GM12878 (cell line): Measurements from ENCODE around the gene NADSYN1. TPM values are rescaled to one million over a fixed set of nuclear protein-coding genes. Genes with fewer than 3 reads are reported as not detected.

ENCODE experiments used
- ATAC-seq: fragments of 200-7000 bp; cut with Tn5 transposase; 3 replicates; pipeline ENCODE4 v1.9.1; 2020; ENCODE audit warnings: mild to moderate bottlenecking, moderate library complexity
- BruUV-seq: library from RNA; stranded (reverse); fragments of 400-500 nt; replicated peaks from 2 replicates; lab custom pipeline; 2021; lab: Mats Ljungman, UMichigan
- CTCF ChIA-PET: fragments of 300-600 bp; sonication (Branson Sonifier 250); formaldehyde crosslinking; extraction: SDS; loops from one replicate; lab custom pipeline; 2021; ENCODE audit warnings: inconsistent platforms; lab: Yijun Ruan, JAX
- POLR2A ChIA-PET: fragments of 350-600 bp; formaldehyde crosslinking; extraction: SDS; loops from one replicate; lab custom pipeline; 2021; ENCODE audit warnings: inconsistent platforms; lab: Charles Lee
- RAD21 ChIA-PET: fragments of 300-600 bp; sonication (Branson Sonifier 250); formaldehyde crosslinking; loops from one replicate; lab custom pipeline; 2023; ENCODE audit warnings: antibody characterized with exemption; ENCODE audit not compliant: unreplicated experiment; lab: Charles Lee
- SMC1A ChIA-PET: fragments of 300-600 bp; sonication (Branson Sonifier 250); formaldehyde crosslinking; loops from one replicate; lab custom pipeline; 2023; ENCODE audit not compliant: unreplicated experiment, uncharacterized antibody; lab: Charles Lee
- DNase-seq: peaks from one replicate; pipeline ENCODE4 v3.0.0-alpha.2; 2011; ENCODE audit warnings: low read depth, low spot score
- FAIRE-seq: peaks from 3 replicates; lab custom pipeline; 2011; peaks lifted over from hg19 to GRCh38; lab: Jason Lieb, UNC
- H2AFZ ChIP-seq: 2 replicates; pipeline ENCODE4 v1.6.0; 2011; ENCODE audit warnings: low read depth, low read length, control low read depth; ENCODE audit not compliant: control insufficient read depth
- H3K27ac ChIP-seq: 2 replicates; pipeline ENCODE4 v1.5.1; 2011; ENCODE audit warnings: control low read depth; ENCODE audit not compliant: control insufficient read depth, insufficient read depth
- H3K27me3 ChIP-seq, 2 experiments: replicated peaks in 1 of 2; 2 replicates each; pipeline versions ENCODE4 v1.6.0 to v1.6.1; 2011; ENCODE audit warnings: low read length in 1 of 2; ENCODE audit not compliant: control insufficient read depth in 2 of 2, insufficient read depth in 2 of 2
- H3K36me3 ChIP-seq, 2 experiments: 2 replicates each; pipeline ENCODE4 v1.5.1; 2011; ENCODE audit warnings: low read length in 1 of 2; ENCODE audit not compliant: control insufficient read depth in 2 of 2, insufficient read depth in 2 of 2
- H3K4me1 ChIP-seq: 2 replicates; pipeline ENCODE4 v1.6.1; 2011; ENCODE audit warnings: mild to moderate bottlenecking, low read length, moderate library complexity, mixed read lengths; ENCODE audit not compliant: control insufficient read depth, insufficient read depth
- H3K4me2 ChIP-seq: 2 replicates; pipeline ENCODE4 v1.6.0; 2011; ENCODE audit warnings: control low read depth; ENCODE audit not compliant: control insufficient read depth, insufficient read depth
- H3K4me3 ChIP-seq: fragments of 200-600 bp; sonication (generic); 2 replicates; pipeline ENCODE4 v1.5.1; 2016
- H3K79me2 ChIP-seq: 2 replicates; pipeline ENCODE4 v1.6.0; 2011; ENCODE audit warnings: low read length; ENCODE audit not compliant: control insufficient read depth, insufficient read depth
- H3K9ac ChIP-seq: 2 replicates; pipeline ENCODE4 v1.8.0; 2011; ENCODE audit warnings: low read length, control low read depth, mixed read lengths; ENCODE audit not compliant: control insufficient read depth, insufficient read depth
- H3K9me3 ChIP-seq: replicated peaks from 3 replicates; pipeline ENCODE4 v1.5.1; 2011; ENCODE audit warnings: mild to moderate bottlenecking, low read length; ENCODE audit not compliant: control insufficient read depth, insufficient read depth
- H4K20me1 ChIP-seq: 2 replicates; pipeline ENCODE4 v1.6.0; 2011; ENCODE audit not compliant: control insufficient read depth, insufficient read depth
- EP300 ChIP-seq, 2 experiments: fragments of 150-350 bp in 1 of 2; IDR thresholded peaks; 2 replicates each; pipeline ENCODE4 v1.6.1; 2011 to 2012; ENCODE audit warnings: low read depth in 2 of 2, low read length in 2 of 2, borderline replicate concordance in 1 of 2, improper control_type of control experiment in 1 of 2, inconsistent platforms in 1 of 2; ENCODE audit not compliant: control insufficient read depth in 1 of 2
- NR2C2 ChIP-seq: IDR thresholded peaks from 2 replicates; pipeline ENCODE4 v1.6.1; 2011; ENCODE audit warnings: borderline replicate concordance, low read depth; ENCODE audit not compliant: control insufficient read depth, insufficient read length
- POU2F2 ChIP-seq: IDR thresholded peaks from 3 replicates; pipeline ENCODE4 v1.6.1; 2011; ENCODE audit warnings: low read depth, mild to moderate bottlenecking, low read length, borderline replicate concordance
- WGBS: methylation state at CpG from one replicate; pipeline ENCODE4 v1.1.6; 2016; ENCODE audit warnings: low lambda C conversion rate; ENCODE audit not compliant: insufficient replicate concordance, insufficient coverage; ENCODE audit errors: missing lambda C conversion rate; 5-methylcytosine and 5-hydroxymethylcytosine counted together
- in situ Hi-C: fragments of 300-500 bp; cut with MboI; formaldehyde crosslinking; loops from 9 replicates; pipeline ENCODE4 v1.14.3; 2018; ENCODE audit warnings: mixed read lengths
- intact Hi-C: fragments of 100-400 bp; cut with micrococcal nuclease; formaldehyde crosslinking; loops from one replicate; pipeline ENCODE4 v1.14.2; 2022; ENCODE audit not compliant: unreplicated experiment
- polyA plus RNA-seq, 11 experiments: library from polyadenylated mRNA; depleted of rRNA in 4 of 11; unstranded in 6 of 11; stranded (reverse) in 5 of 11; fragments of >200 nt; fragmentation: Nextera tagmentation in 4 of 11; fragmentation: Illumina TruSeq in 1 of 11; extraction: Ambion mirVana in 4 of 11; extraction: Trizol in 1 of 11; gene quantifications; 1 replicate in 1 of 11; 2 replicates in 10 of 11; pipeline versions ENCODE4 v1.2.1 to v1.2.3, GENCODE V29; 2011 to 2016; ENCODE audit warnings: inconsistent platforms in 2 of 11, missing spikeins in 2 of 11, low read depth in 1 of 11
- total RNA-seq, 4 experiments: library from RNA; depleted of rRNA in 3 of 4; stranded (reverse); fragments of >200 nt in 3 of 4; fragmentation: Illumina TruSeq in 1 of 4; extraction: Trizol in 1 of 4; gene quantifications; 2 replicates each; pipeline versions ENCODE4 v1.2.1 to v1.2.3, GENCODE V29; 2013 to 2021
- TF ChIP-seq, protein P1 (sequence below): IDR thresholded peaks from 2 replicates; pipeline ENCODE4 v1.6.1; 2012; ENCODE audit warnings: mild to moderate bottlenecking, low read depth, low read length
- TF ChIP-seq, protein P2 (sequence below): fragments of 450-650 bp; IDR thresholded peaks from 2 replicates; pipeline ENCODE4 v1.6.1; 2017; ENCODE audit warnings: mild to moderate bottlenecking, moderate library complexity

The NADSYN1 gene
- total and polyA plus RNA-seq, 10 of the 15 experiments (the other 5 are each of a cell fraction or from before 2014, with no cell fraction given): 12.2 to 90.2 (median 69.5) TPM

- TF ChIP-seq, protein P1, sequence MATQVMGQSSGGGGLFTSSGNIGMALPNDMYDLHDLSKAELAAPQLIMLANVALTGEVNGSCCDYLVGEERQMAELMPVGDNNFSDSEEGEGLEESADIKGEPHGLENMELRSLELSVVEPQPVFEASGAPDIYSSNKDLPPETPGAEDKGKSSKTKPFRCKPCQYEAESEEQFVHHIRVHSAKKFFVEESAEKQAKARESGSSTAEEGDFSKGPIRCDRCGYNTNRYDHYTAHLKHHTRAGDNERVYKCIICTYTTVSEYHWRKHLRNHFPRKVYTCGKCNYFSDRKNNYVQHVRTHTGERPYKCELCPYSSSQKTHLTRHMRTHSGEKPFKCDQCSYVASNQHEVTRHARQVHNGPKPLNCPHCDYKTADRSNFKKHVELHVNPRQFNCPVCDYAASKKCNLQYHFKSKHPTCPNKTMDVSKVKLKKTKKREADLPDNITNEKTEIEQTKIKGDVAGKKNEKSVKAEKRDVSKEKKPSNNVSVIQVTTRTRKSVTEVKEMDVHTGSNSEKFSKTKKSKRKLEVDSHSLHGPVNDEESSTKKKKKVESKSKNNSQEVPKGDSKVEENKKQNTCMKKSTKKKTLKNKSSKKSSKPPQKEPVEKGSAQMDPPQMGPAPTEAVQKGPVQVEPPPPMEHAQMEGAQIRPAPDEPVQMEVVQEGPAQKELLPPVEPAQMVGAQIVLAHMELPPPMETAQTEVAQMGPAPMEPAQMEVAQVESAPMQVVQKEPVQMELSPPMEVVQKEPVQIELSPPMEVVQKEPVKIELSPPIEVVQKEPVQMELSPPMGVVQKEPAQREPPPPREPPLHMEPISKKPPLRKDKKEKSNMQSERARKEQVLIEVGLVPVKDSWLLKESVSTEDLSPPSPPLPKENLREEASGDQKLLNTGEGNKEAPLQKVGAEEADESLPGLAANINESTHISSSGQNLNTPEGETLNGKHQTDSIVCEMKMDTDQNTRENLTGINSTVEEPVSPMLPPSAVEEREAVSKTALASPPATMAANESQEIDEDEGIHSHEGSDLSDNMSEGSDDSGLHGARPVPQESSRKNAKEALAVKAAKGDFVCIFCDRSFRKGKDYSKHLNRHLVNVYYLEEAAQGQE: no peak
- no peak for TF ChIP-seq NR2C2
- TF ChIP-seq EP300 (IDR thresholded peaks at IDR 0.05; ENCODE audit: borderline replicate concordance in 1 of 2, control insufficient read depth in 1 of 2, low read depth in 2 of 2, low read length in 2 of 2): no peak
These were observed 9.7 kb downstream of the NADSYN1 start (continued) for GRCh38 chr11:71462726-71463125.

DNA sequence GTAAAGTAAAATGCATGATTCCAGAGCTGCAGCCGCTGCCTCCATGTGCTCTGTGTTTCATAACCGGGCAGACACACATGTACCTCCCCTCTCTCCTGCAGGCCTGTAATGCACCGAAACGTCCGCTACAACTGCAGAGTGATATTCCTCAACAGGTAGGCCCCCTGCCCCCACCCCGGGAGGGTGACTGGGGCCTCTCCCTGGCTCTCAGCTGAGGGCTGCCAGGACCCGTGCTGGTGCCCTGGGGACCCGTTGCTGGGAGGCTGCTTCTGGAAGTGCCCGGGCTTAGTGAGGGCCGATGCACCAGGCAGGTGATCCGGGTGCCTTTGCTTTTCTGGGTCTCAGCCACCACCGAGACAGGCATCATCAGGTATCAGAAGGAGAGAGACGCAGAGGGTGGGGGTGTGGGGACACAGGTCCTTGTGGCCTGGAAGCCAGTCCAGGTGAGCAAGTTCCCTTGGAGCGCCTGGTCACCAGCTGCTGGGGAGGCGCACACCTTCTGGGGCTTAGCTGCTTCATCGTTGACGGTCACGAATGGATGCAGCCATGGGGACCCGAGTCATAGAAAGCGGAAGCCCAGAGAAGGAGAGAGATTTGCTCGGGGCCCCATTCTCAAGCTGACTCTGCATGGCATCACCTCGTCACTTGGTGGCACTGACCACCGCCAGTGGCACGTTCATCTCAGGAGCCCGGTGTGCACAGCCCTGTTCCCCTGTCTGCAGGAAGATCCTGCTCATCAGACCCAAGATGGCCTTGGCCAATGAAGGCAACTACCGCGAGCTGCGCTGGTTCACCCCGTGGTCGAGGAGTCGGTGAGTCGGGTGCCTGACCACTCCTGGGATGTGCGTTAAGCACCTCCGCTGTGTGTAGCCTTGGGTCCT, 10.6 kb downstream of the NADSYN1 start:
- Histone ChIP-seq H3K9me3 (no peaks in the 10 kb centered on the region), H4K20me1 (no peaks in the 10 kb centered on the region), H2AFZ (no peak overlapping the region), H3K4me1 (no peaks in the 10 kb centered on the region), H3K4me2 (no peak overlapping the region), H3K9ac (no peak overlapping the region), H3K4me3 (no peak overlapping the region), H3K36me3 (peaks cover 21 to 23% of the 10 kb centered on the region in 2 experiments), H3K79me2 (no peaks in the 10 kb centered on the region), H3K27ac (no peak overlapping the region), H3K27me3 (no peaks in the 10 kb centered on the region)
- ATAC-seq: no peak
- intact Hi-C loops: no loop called here
- ChIA-PET SMC1A (no interaction called here), POLR2A (no interaction called here), CTCF (no interaction called here), RAD21 (no interaction called here)
- WGBS: 89% methylated on average over 34 of the region's 34 CpGs
- in situ Hi-C loops: no loop called here
- DNase-seq: no peak
- FAIRE-seq: no peak
- no TSS peak for BruUV-seq
- no peak for TF ChIP-seq POU2F2
- TF ChIP-seq, protein P2, sequence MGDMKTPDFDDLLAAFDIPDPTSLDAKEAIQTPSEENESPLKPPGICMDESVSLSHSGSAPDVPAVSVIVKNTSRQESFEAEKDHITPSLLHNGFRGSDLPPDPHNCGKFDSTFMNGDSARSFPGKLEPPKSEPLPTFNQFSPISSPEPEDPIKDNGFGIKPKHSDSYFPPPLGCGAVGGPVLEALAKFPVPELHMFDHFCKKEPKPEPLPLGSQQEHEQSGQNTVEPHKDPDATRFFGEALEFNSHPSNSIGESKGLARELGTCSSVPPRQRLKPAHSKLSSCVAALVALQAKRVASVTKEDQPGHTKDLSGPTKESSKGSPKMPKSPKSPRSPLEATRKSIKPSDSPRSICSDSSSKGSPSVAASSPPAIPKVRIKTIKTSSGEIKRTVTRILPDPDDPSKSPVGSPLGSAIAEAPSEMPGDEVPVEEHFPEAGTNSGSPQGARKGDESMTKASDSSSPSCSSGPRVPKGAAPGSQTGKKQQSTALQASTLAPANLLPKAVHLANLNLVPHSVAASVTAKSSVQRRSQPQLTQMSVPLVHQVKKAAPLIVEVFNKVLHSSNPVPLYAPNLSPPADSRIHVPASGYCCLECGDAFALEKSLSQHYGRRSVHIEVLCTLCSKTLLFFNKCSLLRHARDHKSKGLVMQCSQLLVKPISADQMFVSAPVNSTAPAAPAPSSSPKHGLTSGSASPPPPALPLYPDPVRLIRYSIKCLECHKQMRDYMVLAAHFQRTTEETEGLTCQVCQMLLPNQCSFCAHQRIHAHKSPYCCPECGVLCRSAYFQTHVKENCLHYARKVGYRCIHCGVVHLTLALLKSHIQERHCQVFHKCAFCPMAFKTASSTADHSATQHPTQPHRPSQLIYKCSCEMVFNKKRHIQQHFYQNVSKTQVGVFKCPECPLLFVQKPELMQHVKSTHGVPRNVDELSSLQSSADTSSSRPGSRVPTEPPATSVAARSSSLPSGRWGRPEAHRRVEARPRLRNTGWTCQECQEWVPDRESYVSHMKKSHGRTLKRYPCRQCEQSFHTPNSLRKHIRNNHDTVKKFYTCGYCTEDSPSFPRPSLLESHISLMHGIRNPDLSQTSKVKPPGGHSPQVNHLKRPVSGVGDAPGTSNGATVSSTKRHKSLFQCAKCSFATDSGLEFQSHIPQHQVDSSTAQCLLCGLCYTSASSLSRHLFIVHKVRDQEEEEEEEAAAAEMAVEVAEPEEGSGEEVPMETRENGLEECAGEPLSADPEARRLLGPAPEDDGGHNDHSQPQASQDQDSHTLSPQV: no peak
